Esophagus mucosa (tissue), 1 donor: ENCODE results near the gene FILIP1L. TPM values are rescaled to one million over a fixed set of nuclear protein-coding genes. Genes with fewer than 3 reads are reported as not detected.

ENCODE experiments used
- ATAC-seq: fragments of 200-7000 bp; cut with Tn5 transposase; one replicate; pipeline ENCODE4 v1.9.1; 2020
- total RNA-seq: library from RNA; stranded (reverse); gene quantifications from one replicate; pipeline ENCODE4 v1.2.4, GENCODE V29; 2023
- donor health status: DM: yes; HTN: yes; CAD: no.

Gene FILIP1L
- total RNA-seq, 1 donor from 2014 or later, result 2.3 TPM

- peak; percentile 54 for ATAC-seq
These were observed 73.7 kb downstream of the FILIP1L start for GRCh38 chr3:100040451-100041225.

GRCh38 chr3:100039075-100039474 lies 75.2 kb downstream of the FILIP1L start:
- no peak for ATAC-seq

- no peak for ATAC-seq
These were observed 80.3 kb downstream of the FILIP1L start for GRCh38 chr3:100033903-100034471.

GRCh38 chr3:100033184-100033583 lies 81.1 kb downstream of the FILIP1L start:
- ATAC-seq, result peak; percentile 67

GRCh38 chr3:100032243-100032642 lies 82.1 kb downstream of the FILIP1L start:
- no peak for ATAC-seq

GRCh38 chr3:100030914-100031425 lies 83.3 kb downstream of the FILIP1L start:
- no peak for ATAC-seq

GRCh38 chr3:100030346-100030745 lies 84.0 kb downstream of the FILIP1L start:
- peak; percentile 96 for ATAC-seq

- no peak for ATAC-seq
These were observed 84.6 kb downstream of the FILIP1L start for GRCh38 chr3:100029689-100030088.

GRCh38 chr3:100029052-100029451 lies 85.2 kb downstream of the FILIP1L start:
- ATAC-seq, result no peak

- ATAC-seq, result no peak
These were observed 87.0 kb downstream of the FILIP1L start for GRCh38 chr3:100027321-100027720.

- ATAC-seq, result no peak
These were observed 89.6 kb downstream of the FILIP1L start for GRCh38 chr3:100024520-100025303.

GRCh38 chr3:100023595-100023994 lies 90.7 kb downstream of the FILIP1L start:
- peak; percentile 89 for ATAC-seq

GRCh38 chr3:100023150-100023549 lies 91.2 kb downstream of the FILIP1L start:
- no peak for ATAC-seq

GRCh38 chr3:100022506-100022905 lies 91.8 kb downstream of the FILIP1L start:
- ATAC-seq, result no peak

- no peak for ATAC-seq
These were observed 93.2 kb downstream of the FILIP1L start for GRCh38 chr3:100020876-100021644.

GRCh38 chr3:100019719-100020118 lies 94.6 kb downstream of the FILIP1L start:
- ATAC-seq, result no peak

- no peak for ATAC-seq
These were observed 95.5 kb downstream of the FILIP1L start for GRCh38 chr3:100018806-100019205.

- ATAC-seq, result no peak
These were observed 104.2 kb downstream of the FILIP1L start for GRCh38 chr3:100010087-100010417.

GRCh38 chr3:100009276-100010086 lies 104.8 kb downstream of the FILIP1L start:
- ATAC-seq, result no peak

GRCh38 chr3:100008081-100008698 lies 106.1 kb downstream of the FILIP1L start:
- ATAC-seq, result no peak

GRCh38 chr3:100007313-100007712 lies 107.0 kb downstream of the FILIP1L start:
- no peak for ATAC-seq
